SK-MEL-5 (cell line): ENCODE data around the gene MYZAP. TPM values are rescaled to one million over a fixed set of nuclear protein-coding genes. Genes with fewer than 3 reads are reported as not detected.
A peak's percentile ranks its signal among the peaks of the same experiment; 100 is the strongest.

Source experiments
- DNase-seq: peaks from one replicate; pipeline ENCODE4 v3.0.0-alpha.2; 2016; ENCODE audit warnings: low read depth, low spot score
- in situ Hi-C: cut with HindIII; loops from 2 replicates; pipeline ENCODE4 v1.10.0; 2016; ENCODE audit warnings: low sequenced_read_pairs, high pct_unique_total_duplicates, low pct_unique_long_range_greater_than_20kb
- total RNA-seq: library from RNA; depleted of rRNA; stranded (reverse); fragments of >200 nt; shearing (Covaris generic); gene quantifications from 2 replicates; pipeline ENCODE4 v1.2.3, GENCODE V29; 2014

The MYZAP gene
- total RNA-seq, 1 experiment from 2014 or later: 0.21 TPM

- in situ Hi-C loops: no loop called here
- no peak for DNase-seq
Measured at GRCh38 chr15:57665194-57665593, 73.5 kb downstream of the MYZAP start.

DNA sequence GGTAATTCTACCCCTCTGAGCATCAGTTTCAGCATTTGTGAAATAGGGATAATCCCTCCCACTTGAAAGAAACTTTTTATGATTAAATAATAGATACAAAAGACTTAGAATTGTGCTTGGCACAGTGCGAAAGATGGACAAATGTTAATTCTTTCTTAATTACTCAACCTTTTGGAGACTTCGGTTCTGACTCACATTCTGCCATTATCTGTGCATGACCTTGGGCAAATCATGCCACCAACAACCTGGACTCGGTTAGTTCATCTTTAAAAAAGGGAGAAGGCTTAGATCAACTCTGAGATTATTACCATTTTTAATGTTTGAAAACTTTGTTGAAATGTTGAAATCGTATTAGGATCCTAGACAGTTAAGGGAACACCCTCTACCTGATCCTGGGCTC, 74.2 kb downstream of the MYZAP start:
- in situ Hi-C loops: no loop called here
- DNase-seq: no peak

DNA sequence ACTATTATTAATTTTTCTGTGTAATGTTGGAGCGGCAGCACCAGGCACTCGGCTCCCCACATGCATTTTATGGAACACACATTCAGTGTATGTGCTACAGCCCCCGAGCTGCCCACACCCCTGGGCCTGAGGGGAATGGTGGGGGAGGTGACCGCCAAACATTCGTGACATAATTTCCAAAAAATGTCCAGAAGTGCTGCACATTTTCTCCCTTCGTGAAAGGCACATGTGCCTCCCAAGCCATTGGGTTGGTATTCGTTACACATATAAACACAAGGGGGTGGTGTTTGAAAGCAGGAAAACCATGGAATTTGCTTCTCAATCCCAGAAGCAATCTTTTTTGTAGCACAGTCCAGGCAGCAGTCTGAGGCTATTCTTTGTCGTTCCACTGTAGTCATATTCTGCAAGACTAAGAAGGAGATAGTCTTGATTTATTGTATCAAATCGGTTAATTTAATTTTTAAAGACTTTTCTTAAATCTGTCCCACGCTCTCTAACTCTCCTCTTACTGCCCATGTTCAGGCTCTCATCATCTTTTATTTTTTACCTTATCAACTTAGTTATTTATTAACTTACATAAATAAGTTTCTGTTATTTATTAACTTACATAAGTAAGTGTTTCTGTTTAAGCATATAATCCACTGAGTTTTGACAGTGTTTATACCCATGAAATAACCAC, 75.6 kb downstream of the MYZAP start:
- in situ Hi-C loops: no loop called here
- DNase-seq: peak; percentile 65

- DNase-seq: no peak
- in situ Hi-C loops: no loop called here
Measured at GRCh38 chr15:57668016-57668415, 76.3 kb downstream of the MYZAP start.

GRCh38 chr15:57671636-57672035, 79.9 kb downstream of the MYZAP start:
- in situ Hi-C loops: no loop called here
- no peak for DNase-seq

DNA sequence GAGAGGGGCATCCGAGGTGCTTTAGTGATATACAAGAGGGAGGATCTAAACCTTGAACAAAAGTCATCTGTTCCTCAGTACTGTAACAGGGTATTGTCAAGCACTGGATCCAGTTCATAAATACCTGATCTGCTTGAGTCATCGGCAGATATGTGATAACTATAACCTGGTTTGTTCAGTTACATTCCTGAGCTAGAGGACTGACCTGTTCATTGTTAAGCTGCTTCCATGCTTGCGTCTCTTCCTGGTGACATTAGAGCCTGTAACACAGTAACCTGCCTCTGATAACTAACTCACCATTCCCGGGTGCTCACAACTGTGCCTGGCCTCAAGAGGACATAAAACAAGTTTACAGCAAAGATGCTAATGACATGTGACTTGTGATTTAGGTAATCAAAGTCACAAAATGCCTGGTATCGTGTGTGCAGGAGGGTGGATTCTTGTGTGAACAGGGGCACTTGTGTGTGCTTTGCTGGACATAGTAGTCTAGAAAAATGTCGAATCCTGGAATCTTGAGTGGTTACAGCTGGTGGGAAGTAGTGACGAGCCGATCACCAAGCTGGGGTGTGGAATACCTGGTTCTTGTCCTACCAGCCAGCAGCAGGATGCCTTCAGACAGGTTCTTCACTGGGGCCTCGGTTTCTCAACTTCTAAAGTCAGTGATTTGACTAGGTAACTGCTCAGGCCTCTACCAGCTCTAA, 83.9 kb downstream of the MYZAP start:
- in situ Hi-C loops: no loop called here
- DNase-seq: no peak

DNA sequence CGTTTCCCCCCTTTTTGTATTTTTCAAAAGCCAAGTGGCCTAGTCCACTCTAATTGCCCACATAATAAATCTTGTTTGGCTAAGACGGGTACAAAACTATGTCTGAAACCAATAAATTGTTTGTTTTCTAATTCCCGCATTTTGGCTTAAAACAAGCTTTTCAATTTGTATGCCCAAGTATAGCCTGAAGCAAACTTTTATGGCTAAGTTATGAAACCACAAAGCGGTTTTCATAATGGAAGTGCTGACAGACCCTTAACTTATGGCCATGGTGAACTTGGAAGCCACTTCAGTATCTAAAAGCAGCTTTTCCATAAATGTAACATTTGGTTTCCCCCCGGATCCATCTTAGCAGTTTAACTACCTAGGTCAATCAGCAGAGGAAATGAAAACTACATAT, 84.9 kb downstream of the MYZAP start:
- in situ Hi-C loops: no loop called here
- peak; percentile 25 for DNase-seq

- in situ Hi-C loops: no loop called here
- no peak for DNase-seq
Measured at GRCh38 chr15:57677204-57677603, 85.5 kb downstream of the MYZAP start.

DNA sequence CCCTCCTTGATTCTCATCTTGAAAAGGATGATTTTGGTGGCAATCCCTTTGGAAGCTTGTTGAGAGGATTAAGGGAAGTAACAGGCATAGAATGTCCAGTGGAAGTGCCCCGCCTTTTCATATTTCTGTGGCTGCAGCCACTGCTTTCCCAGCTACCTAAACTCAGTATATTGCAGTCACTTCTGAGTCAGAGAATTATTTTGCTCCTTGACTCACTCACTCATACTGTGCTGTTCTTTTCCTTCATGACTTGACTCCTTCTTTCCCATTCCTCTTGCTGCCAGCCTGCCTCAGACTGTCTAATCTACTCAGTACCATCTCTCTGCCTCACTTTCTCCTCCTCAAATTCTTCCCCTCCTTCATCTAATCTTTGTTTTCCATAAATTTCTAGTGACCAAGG, 88.3 kb downstream of the MYZAP start:
- in situ Hi-C loops: no loop called here

GRCh38 chr15:57681011-57681410, 89.3 kb downstream of the MYZAP start:
- no peak for DNase-seq
- in situ Hi-C loops: no loop called here

More for the DNA sequence above, 88.3 kb downstream of the MYZAP start:
- no peak for DNase-seq

DNA sequence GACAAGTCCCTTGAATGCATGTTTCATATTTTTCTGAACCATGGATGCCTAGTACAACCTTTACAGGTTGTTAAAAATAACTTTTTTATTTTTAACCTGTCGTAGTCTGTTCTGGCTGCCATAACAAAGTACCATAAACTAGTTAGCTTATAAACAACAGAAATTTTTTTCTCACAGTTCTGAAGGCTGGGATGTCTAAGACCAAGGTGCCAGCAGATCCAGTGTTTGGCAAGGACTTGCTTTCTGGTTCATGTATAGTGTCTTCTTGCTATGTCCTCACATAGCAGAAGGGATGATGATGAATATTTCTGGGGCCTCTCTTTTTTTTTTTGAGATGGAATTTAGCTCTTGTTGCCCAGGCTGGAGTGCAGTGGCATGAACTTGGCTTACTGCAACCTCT, 91.8 kb downstream of the MYZAP start:
- in situ Hi-C loops: no loop called here
- DNase-seq: no peak

GRCh38 chr15:57684491-57685151, 92.9 kb downstream of the MYZAP start:
- in situ Hi-C loops: no loop called here
- no peak for DNase-seq

DNA sequence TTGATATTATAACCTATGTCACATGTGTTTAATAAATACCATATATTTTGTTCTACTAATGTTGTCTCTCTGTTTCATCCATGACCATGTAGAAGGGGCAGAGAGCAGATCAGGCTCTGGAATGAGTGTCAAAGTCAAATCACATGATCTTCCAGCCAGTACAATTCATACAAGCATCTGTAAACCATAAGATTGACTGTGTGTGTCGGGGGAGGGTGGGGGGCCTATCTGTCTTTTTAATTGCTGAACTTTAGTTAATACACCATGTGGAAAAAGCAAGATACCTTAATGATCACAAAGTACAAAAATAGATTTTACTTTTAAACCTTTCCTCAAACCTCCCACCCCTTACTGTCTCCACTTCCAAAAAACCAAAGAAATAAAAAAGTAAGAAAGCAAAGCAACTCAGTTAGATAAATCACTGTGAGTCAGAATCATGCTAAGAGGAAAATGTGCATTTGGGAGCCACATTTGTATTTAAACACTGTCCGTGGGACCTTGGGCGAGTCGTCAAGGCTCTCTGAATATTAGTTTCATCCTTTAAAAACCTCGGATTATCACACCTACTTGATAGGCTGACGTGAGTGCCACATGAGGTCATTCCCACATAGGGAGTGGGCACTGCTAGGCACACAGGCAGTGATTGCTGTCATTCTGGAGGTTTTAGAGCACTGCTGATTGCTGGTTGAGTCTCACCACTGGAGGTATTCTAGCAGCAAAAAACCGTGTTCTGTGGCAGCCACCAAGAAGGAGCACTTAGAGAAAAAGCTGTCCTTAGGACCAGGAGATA, 93.8 kb downstream of the MYZAP start:
- in situ Hi-C loops: no loop called here

DNA sequence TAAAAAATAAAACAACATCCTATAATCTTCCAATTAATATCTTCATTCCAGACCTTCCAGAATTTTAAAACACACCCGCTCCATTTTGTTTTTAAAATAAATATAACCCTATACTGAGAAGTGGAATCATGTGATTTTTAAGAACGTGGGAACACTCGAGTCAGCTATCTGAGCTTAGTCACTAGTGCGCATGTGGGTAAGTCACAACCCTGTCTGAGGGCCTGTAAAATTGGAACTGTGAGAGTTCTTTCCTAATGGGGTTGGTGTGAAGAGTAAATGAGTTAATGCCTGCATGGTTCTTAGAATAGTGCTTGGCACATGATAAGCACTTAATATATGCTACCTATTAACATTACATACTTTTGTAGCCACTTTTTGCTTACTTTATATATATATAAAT, 95.0 kb downstream of the MYZAP start:
- in situ Hi-C loops: no loop called here

More for the DNA sequence above, 93.8 kb downstream of the MYZAP start:
- DNase-seq: no peak

GRCh38 chr15:57690341-57690966, 98.8 kb downstream of the MYZAP start:
- in situ Hi-C loops: no loop called here
- no peak for DNase-seq

More for the DNA sequence above, 95.0 kb downstream of the MYZAP start:
- DNase-seq: peak; percentile 25

- in situ Hi-C loops: no loop called here
Measured at GRCh38 chr15:57691082-57691481, 99.4 kb downstream of the MYZAP start.

GRCh38 chr15:57692709-57693108, 101.0 kb downstream of the MYZAP start:
- DNase-seq: no peak
- in situ Hi-C loops: no loop called here

More at GRCh38 chr15:57691082-57691481, 99.4 kb downstream of the MYZAP start:
- DNase-seq: no peak

DNA sequence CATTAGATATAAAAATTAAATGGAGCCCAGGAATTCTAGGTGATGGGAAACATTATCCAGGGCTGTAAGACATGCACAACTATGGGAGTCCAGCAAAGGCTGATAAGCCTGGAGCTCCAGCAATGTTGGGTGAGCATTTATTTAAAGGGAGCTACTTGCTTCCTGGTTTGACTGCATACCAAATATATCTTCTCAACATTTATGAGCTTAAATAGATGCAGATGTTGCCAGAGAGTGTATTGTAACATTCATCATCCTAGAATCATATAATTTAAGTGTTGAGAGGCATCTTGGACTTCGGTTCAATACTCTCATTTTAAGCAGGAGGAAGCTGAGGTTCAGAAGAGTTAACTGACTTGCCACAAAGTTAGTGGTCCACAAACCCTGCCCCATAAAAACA, 102.6 kb downstream of the MYZAP start:
- DNase-seq: no peak
- in situ Hi-C loops: no loop called here
